GM21717 (cell line): ENCODE results near the gene CGRRF1.

Experiments used
- ATAC-seq: cut with Tn5 transposase; IDR thresholded peaks from one replicate; pipeline ENCODE4 v1.9.1; 2021; ENCODE audit warnings: mild to moderate bottlenecking, moderate library complexity; ENCODE audit not compliant: unreplicated experiment

CGRRF1 gene

DNA sequence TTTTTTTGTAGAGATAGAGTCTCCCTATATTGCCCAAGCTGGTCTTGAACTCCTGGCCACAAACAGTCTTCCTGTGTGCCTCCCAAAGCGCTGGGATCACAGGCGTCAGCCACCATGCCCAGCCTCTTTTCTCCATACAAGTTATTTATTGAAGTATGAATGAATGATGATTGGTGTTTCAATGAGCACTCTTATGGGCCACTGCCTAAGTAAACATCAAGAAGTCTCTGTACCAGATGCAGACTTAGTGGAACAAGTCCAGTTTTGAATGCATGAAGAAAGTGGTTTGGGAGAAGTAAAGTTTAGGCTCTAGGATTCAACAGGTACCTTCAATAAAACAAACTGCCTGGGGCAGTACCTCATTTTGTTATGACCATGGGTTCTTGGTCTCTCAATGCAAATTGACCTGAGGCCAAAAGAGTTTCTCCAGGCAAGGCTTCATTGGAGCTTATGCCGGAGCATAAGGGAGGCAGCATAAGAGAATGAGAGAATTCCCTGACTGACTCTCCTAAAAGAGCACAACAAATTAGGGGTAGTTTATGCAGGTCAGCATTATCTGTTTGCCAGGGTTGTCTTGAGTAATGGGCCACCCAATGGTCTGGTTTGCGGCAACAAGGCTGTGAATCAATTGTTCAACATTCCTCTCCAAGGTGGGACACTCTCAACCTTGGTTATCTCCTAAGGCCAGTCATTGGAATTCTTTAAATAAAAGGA lies 19.8 kb upstream of the CGRRF1 start:
- no peak for ATAC-seq

DNA sequence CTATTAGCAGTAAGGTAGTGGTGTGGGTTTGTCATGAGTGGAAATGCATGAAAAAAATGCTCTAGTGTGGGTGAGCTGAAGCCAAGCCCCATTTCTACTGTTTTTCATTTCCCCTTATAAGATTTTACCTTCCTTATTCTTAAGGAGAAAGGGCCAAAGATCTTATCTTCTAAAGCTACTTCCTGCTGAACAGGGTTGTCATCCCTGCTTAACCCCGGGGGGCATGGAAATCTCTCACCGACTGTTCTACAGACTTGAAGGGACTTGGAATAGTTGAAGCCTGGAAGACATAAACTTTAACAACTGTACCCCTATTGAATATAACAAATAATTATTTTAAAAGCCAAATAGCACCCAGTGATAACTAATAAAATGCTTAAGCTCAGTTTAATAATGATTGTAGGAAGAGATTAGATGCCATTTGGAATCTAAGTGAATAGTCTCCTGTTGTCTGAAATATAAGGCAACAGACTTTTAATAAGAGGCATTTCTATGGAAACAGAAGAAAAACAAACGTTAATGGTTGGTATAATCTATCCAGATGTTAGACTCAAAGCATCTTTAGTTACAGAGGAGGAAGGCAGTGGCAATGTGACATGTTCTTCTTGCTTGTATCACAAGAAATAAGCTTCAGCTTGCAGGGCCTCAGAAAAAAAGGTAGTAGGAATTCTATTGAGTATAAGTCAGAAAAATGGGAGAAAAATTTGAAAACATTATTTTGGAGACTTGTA lies 19.1 kb upstream of the CGRRF1 start:
- ATAC-seq = no peak

DNA sequence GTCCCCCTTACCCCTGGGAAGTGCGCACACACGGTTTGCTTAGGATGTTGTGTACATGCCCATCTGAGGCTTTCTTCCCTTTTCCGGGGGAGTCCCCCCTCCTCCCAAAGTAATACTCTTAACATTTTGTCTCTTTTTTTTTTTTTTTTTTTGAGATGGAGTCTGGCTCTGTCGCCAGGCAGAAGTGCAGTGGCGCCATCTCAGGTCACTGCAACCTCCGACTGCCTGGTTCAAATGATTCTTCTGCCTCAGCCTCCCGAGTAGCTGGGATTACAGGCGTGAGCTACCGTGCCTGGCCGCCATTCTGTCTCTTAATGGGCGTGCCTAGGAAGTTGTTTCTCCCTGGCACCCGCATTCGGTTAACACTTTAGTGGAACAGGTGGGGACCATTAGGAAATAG lies 16.4 kb upstream of the CGRRF1 start:
- ATAC-seq = no peak

DNA sequence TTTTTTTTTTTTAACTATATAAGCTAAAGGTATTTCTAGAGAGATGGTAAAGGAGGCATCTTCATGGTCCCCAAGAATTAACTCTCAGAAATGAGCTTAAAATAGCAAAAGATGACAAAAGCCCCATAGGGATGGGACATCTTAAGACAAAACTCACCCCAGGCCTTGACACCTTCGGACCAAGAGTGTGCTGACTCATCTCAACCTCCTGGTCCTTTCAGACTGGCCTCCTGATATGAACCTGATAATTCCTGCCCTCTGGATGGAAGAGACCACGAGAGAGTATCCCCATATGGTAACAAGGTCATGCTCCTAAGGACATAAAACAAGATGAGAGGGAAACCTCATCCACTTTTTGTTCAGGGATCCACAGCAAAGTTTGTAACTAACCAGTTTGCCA lies 12.5 kb upstream of the CGRRF1 start:
- ATAC-seq = no peak

DNA sequence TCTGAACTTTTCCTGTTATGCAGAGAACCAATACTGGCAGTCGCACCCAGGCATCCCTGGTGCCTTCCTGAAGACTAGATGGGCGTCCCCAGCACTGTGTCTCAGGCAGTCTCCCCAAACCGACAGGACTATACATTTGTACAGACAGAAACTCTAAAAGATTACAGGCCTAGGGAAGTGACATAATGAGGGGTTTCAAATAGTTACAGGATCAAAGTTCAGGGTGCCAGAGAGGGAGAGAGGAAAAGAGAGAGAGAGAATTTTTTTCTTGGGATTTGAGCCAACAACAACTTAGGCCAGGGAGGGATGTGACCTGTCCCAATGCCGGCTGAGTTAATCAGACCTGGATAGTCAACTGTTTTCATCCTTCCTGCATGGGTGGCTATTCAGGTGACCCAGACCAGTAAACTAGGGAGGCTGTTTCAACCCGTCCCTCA lies 11.6 kb upstream of the CGRRF1 start:
- no peak for ATAC-seq

DNA sequence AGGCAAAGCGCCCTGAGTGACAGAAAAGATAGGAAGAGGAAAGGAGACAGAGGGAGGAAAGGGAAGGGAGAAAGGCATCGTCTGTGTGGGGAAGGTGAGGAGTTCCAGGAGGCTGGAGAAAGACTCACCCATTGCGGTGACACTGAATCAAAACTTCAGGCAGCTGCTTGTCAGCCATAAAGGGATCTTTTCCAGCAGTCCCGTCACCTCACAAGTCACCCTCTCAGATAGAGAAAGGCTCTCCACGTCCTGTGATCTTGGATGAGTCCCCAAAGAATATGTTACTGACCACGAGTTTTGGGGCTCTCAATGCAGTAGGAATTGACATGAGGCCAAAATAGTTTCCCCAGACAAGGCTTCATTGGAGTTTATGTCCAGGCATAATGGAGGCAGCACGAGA lies 11.1 kb upstream of the CGRRF1 start:
- ATAC-seq = no peak

DNA sequence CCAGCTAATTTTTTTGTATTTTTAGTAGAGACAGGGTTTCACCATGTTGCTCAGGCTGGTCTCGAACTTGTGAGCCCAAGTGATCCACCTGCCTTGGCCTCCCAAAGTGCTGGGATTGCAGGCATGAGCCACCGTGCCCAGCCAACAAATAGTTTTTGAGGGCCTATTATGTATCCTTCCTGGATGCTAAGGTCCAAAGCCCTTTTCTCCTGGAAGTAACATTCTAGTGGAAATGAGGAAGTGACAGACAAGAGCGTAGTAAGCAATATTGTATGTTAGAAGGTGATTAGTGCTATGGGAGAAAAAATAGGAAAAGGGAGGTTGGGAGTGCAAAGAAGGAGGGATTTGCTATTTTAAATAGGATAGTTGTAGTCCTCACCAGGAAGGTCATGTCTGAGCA lies 9.0 kb upstream of the CGRRF1 start:
- ATAC-seq = no peak

DNA sequence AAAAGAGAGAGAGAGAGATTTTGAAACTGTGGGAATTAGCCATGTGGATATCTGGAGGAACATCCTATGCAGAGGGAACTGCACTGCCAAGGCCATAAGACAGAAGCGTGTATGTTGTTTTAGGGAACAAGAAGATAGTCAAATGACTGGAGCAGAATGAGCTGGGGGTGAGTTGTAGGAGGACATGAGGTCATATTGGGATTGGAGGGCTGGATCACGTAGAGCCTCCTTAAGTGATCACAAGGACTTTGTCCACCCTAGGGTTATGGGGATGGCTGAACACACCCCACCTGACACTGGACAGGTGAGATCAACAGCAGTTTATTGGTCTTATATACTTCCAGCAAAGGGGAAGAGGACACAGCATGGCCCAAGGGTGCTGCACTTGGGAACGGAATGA lies 8.2 kb upstream of the CGRRF1 start:
- no peak for ATAC-seq

DNA sequence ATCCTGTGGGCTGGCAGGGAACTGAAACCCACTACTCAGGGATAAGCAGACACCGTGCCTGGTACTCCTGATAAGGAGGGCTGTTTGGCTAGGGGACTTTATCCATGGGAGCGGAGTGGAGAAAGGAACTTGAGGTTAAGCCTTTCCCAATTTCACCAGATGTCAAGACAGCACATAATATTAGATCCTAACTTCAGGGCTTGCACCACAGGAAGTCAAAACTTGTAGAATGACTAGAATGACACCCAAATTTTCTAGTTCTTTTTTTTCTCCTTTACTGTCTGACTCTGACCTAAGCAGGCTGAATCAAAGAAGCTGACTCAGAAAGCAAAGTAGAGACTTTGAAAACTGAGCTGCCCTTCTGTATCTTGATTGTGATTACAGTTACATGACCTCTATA lies 7.1 kb upstream of the CGRRF1 start:
- no peak for ATAC-seq

DNA sequence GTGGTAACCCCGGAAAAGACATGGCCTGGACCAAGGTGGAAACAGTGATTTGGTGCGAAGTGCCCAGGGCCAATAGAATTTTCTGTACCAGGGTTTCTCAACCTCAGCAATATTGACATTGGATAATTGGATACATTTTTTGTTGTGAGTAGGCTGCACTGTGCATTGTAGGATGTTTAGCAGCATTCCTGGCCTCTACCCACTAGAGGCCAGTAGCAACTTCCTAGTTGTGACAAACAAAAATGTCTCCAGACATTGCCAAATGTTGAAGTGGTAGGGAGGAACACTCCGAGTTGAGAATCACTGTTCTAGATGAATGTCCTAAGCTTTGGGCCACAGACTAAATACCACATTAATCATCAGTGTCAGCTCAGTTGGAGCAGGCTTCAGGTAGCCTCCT lies 6.2 kb upstream of the CGRRF1 start:
- no peak for ATAC-seq

DNA sequence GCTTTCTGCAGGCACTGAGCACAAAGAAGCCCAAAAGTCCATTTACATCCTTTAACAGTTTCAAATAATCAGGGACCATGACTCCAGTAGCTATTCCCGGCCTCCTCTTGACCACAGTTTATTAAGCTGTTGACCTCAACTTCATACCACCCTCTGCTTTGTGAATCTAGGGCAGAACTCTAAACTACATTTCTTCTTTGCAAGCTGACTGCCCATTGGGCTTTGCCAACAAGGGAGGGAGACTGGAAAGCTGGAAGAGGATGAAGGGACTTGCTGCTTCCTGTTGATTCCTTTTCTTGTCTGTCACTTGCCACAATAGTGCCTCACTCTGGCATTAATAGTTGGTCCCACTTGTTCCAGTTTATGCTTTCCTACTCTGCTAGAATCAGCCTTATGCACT lies 2.7 kb downstream of the CGRRF1 start:
- no peak for ATAC-seq

DNA sequence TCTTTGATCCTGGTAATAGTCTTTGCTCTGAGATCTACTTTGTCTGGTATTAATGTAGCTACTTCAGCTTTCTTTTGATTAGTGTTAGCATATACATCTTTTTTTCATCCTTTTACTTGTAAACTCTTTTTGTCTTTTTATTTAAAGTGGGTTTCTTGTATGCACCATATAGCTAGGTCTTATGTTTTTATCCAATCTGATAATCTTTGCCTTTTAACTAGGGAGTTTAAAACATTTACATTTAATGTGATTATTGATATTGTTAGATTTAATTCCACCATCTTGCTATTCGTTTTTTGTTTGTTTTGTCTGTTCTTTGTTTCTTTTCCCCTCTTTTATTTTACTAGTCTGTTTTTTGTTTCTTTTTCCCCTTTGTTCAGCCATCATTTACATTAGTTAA lies 6.0 kb downstream of the CGRRF1 start:
- ATAC-seq = no peak

DNA sequence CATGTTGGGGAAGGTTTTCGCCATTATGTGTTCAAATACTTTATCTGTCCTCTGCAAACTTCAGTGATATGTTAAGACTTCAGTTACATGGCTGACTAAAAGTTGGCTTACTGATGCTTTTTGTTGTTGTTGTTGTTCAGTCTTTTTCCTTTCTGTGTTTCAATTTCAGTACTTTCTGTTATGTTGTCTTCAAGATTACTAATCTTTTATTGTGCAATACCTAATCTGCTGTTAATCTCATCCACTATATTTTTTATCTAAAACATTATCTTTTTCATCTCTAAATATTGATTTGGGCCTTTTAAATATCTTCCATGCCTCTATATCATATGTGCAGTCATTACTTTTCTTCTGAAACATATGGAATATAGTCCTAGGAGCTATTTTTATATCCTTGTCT lies 7.0 kb downstream of the CGRRF1 start:
- ATAC-seq = no peak

DNA sequence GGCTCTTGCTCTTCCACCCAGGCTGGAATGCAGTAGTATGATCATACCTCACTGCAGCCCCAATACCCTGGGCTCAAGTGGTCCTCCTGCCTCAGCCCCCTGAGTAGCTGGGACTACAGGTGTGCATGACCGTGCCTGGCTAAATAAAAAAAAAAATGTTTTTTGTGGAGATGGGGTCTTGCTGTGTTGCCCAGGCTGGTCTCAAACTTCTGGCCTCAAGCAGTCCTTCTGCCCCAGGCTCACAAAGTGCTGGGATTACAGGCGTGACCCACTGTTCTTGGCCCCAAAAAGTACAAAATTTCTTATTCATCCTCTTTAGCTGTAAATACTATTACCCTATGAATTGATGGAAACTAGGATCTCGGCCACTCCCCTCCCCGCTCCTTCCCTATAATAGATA lies 14.7 kb downstream of the CGRRF1 start:
- no peak for ATAC-seq

DNA sequence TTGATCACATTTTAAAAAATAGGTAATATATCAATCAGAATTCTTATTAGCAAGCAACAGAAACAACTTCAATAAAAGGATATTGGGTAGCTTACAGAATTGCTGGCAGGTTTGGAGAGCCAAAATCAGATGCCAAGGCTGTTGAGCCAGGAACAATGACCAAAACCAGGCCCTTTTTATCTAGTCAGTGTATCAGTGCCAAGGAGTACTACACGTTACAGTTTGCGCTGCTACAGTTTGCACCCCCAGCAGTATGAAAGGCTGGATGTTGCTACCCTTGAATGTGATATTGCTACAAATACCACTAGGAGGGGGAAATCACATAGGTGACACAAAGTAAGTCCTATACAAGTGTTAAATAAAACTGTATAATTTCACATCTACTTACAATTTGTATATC lies 19.3 kb downstream of the CGRRF1 start:
- no peak for ATAC-seq

DNA sequence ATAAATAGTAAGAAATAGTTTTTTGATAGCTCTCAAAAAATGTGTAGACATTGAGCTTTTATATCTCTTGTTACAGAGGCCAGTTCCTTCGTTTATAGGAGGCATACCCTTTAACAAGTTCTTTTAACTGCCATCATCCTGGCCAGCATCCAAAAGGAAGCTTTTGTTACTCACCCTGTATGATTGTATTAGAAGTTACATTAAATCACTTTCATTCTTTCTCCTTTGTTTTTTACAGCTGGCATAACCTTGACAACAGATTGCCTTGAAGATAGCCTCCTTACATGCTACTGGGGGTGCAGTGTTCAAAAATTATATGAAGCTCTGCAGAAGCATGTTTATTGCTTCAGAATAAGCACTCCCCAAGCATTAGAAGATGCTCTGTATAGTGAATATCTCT lies 20.1 kb downstream of the CGRRF1 start:
- ATAC-seq = no peak

DNA sequence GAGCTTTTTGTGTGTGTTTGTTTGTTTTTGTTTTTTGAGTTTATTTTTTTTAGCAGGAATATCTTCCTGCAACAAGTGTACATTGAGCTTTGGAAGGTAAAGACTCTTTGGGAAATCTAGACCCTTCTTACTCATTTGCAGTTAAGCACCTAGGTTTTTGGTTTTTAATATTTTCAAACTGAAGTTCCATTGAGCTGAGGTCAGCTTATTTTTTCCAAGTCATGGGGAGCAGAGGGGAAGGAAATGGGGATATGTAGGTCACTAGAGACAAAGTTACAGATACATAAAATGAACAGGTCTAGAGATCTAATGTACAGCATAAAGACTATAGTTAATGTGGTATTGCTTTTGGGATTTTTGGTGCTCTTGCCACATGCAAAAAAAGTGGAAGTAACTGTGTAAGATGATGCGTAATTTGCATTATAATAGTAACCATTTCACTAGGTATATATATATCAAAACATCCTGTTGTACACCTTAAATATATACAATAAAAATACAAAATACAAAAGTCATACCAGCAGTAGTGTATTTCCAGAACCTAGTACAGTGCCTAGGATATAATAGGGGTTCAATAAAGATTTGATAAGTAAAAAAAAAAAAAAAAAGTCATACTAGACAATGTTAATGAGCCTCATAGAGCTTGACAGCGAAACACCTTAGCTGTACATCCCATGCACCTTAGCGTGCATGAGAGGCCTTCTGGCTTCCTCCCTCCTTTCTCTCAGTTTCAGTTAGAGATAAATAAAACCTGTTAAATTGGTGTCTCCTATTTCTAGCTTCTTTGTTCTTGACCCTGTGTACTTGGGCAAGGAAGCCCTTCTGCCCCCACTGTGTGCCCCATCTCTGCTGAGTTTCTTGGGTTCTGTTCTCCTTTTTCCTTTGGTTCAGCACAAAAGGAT lies 22.7 kb downstream of the CGRRF1 start:
- peak; percentile 87 for ATAC-seq

DNA sequence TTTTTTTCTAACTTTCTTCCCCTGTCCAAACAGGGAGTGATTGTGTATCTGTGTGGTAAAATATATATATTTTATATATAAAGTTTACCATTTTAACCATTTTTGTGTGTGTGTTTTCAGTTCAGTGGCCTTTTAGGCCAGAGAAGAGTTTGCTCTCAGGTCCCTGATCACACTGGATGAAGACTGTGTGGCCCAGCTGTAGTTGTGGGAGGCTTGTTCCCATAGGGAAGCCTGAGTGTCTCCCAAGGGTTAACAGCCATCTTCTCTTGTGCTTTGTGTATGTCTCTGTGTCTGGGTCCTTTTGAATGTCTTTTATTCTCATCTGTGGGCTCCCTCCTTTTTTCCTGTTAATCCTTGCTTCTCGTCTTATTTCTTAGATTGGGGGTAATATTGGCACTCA lies 23.4 kb downstream of the CGRRF1 start:
- no peak for ATAC-seq

DNA sequence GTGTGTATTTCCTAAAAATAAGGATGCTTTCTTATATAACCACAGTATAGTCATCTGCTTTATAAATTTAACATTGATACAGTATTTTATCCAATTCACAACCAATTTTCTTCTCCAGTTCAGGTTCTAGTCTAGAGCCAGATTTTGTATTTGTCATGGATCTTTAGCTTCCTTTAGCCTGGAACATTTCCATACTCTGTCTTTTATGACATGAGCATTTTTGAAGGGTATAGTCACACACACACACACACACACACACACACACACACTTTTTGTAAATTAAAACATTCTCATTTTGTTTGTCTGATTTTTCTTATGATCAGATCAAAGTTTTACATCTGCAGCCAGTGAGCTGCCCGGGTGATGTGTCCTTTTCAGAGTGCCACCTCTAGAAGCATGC lies 25.4 kb downstream of the CGRRF1 start:
- no peak for ATAC-seq

DNA sequence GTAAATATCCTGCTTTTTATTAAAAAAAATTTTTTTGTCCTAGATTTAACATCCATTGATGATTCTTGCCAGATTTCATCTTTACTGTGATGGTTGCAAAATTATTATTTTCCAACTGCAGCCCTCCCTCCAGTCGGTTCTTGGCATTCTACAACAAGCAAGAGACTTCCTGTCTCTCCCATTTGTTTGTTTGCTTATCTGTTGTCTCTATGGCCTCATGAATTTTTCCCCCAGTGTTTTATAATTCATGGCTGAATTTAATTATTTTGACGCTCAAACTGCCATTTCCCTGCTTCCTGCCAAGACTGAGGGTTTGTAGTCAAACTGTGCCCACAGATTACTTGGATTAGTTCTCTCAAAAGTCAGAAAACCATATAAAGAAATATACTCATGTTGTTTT lies 25.9 kb downstream of the CGRRF1 start:
- no peak for ATAC-seq

DNA sequence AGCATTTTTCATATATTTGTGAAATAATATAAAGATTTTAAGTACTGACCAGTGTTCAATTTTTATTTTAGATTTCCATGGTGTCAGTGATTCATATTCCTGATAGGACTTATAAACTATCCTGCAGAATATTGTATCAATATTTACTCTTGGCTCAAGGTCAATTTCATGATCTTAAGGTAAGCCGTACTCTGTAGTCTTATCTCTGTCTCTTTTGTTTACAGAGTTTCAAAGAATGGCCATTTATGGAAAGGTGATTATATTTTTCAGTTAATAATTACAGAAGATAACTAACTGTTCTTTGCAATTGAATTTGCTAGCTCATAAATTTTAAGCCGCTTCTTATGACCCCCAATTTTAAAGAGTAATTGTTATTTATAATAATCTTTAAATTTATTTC lies 27.9 kb downstream of the CGRRF1 start:
- ATAC-seq = no peak

DNA sequence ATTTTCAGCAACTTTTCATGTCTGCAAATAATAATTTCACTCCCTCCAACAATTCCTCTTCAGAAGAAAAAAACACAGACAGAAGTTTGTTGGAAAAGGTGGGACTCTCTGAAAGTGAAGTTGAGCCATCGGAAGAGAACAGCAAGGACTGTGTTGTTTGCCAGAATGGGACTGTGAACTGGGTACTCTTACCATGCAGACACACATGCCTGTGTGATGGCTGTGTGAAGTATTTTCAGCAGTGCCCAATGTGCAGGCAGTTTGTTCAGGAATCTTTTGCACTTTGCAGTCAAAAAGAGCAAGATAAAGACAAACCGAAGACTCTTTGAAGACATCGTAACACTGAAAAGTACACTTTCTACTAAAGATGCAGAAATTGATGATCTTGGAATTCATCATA lies 28.3 kb downstream of the CGRRF1 start:
- ATAC-seq = no peak
